ENCODE results near the gene MFF.
A peak's percentile ranks its signal among the peaks of the same experiment; 100 is the strongest.
"Not testable (repeated sequence)": the region's sequence is repeated elsewhere in the genome, so short reads cannot be mapped to it uniquely, and the experiment has no call there.

The MFF gene

GRCh38 chr2:227378371-227378782, 53.3 kb downstream of the MFF start:
- DNase-seq = no peak

GRCh38 chr2:227379095-227379494, 54.0 kb downstream of the MFF start, which contains the start of gene TM4SF20:
TM4SF20 (minus strand) TSS chr2:227379306; CDS start chr2:227379268, 38 bp downstream.
- DNase-seq = no peak

GRCh38 chr2:227382241-227382835, 57.3 kb downstream of the MFF start:
- peak; percentile 12 for DNase-seq

- no peak for DNase-seq
These were observed 58.6 kb downstream of the MFF start for GRCh38 chr2:227383686-227384085.

- no peak for DNase-seq
These were observed 61.6 kb downstream of the MFF start for GRCh38 chr2:227386630-227387029.

GRCh38 chr2:227387583-227387982, 62.5 kb downstream of the MFF start, which contains the start of gene SCYGR1:
SCYGR1 (minus strand) TSS chr2:227387949; CDS start chr2:227387949, 0 bp downstream.
- not testable (repeated sequence) for DNase-seq

- no peak for DNase-seq
These were observed 63.5 kb downstream of the MFF start for GRCh38 chr2:227388537-227389011.

GRCh38 chr2:227389231-227389630, 64.2 kb downstream of the MFF start:
- DNase-seq = no peak

- no peak for DNase-seq
These were observed 64.6 kb downstream of the MFF start for GRCh38 chr2:227389661-227390060.

- DNase-seq = no peak
These were observed 65.6 kb downstream of the MFF start for GRCh38 chr2:227390468-227391256.

GRCh38 chr2:227394401-227394800, 69.3 kb downstream of the MFF start:
- DNase-seq = no peak

- DNase-seq = no peak
These were observed 70.5 kb downstream of the MFF start for GRCh38 chr2:227395556-227395955.

- DNase-seq = no peak
These were observed 72.5 kb downstream of the MFF start for GRCh38 chr2:227397562-227397961.

GRCh38 chr2:227398684-227399670, 73.9 kb downstream of the MFF start:
- DNase-seq = no peak

GRCh38 chr2:227401550-227401949, 76.5 kb downstream of the MFF start:
- no peak for DNase-seq

GRCh38 chr2:227402321-227402720, 77.3 kb downstream of the MFF start:
- no peak for DNase-seq

GRCh38 chr2:227402959-227403358, 77.9 kb downstream of the MFF start:
- DNase-seq = no peak

GRCh38 chr2:227404585-227405271, 79.7 kb downstream of the MFF start:
- no peak for DNase-seq

- no peak for DNase-seq
These were observed 81.4 kb downstream of the MFF start for GRCh38 chr2:227406177-227407031.

Measured in stimulated activated CD4-positive, alpha-beta T cell treated with anti-CD3 and anti-CD28 coated beads, Interleukin-4, amount 100 ng/mL, for 1 hour (primary cell).